Stimulated activated CD4-positive, alpha-beta T cell treated with anti-CD3 and anti-CD28 coated beads, Interleukin-1b, Interleukin-23, amount 100 ng/mL, for 4 hours (primary cell): Measurements from ENCODE around the gene ZNF423.

ENCODE experiments used
- DNase-seq, 2 donors: peaks; one replicate each; pipeline ENCODE4 v3.0.0-alpha.2; 2020; ENCODE audit warnings: low read depth in 2 of 2

The ZNF423 gene

GRCh38 chr16:49474741-49475140, 381.2 kb downstream of the ZNF423 start:
- DNase-seq: no peak

GRCh38 chr16:49473773-49474172, 382.1 kb downstream of the ZNF423 start:
- no peak for DNase-seq

GRCh38 chr16:49473131-49473530, 382.8 kb downstream of the ZNF423 start:
- no peak for DNase-seq

GRCh38 chr16:49472598-49472997, 383.3 kb downstream of the ZNF423 start:
- no peak for DNase-seq

GRCh38 chr16:49471038-49471727, 384.7 kb downstream of the ZNF423 start:
- no peak for DNase-seq

GRCh38 chr16:49470513-49470991, 385.4 kb downstream of the ZNF423 start:
- no peak for DNase-seq

- no peak for DNase-seq
These were observed 385.9 kb downstream of the ZNF423 start for GRCh38 chr16:49469930-49470451.

- no peak for DNase-seq
These were observed 386.6 kb downstream of the ZNF423 start for GRCh38 chr16:49469311-49469670.

- DNase-seq: no peak
These were observed 387.2 kb downstream of the ZNF423 start for GRCh38 chr16:49468611-49469310.

- DNase-seq: no peak
These were observed 388.2 kb downstream of the ZNF423 start for GRCh38 chr16:49467540-49468372.

- no peak for DNase-seq
These were observed 389.0 kb downstream of the ZNF423 start for GRCh38 chr16:49466881-49467280.

GRCh38 chr16:49466529-49466831, 389.4 kb downstream of the ZNF423 start:
- no peak for DNase-seq

- no peak for DNase-seq
These were observed 390.0 kb downstream of the ZNF423 start for GRCh38 chr16:49465661-49466528.

- no peak for DNase-seq
These were observed 390.9 kb downstream of the ZNF423 start for GRCh38 chr16:49464877-49465504.

GRCh38 chr16:49464093-49464492, 391.8 kb downstream of the ZNF423 start:
- no peak for DNase-seq

GRCh38 chr16:49463529-49463928, 392.4 kb downstream of the ZNF423 start:
- DNase-seq: peak in 1 of 2 donors; percentile 37

- DNase-seq: no peak
These were observed 392.9 kb downstream of the ZNF423 start for GRCh38 chr16:49462989-49463371.

GRCh38 chr16:49462362-49462988, 393.4 kb downstream of the ZNF423 start:
- DNase-seq: no peak

GRCh38 chr16:49461517-49461951, 394.4 kb downstream of the ZNF423 start:
- no peak for DNase-seq

GRCh38 chr16:49460786-49461470, 395.0 kb downstream of the ZNF423 start:
- no peak for DNase-seq
